H1 (cell line): ENCODE results near the gene MYO9A. TPM values are rescaled to one million over a fixed set of nuclear protein-coding genes. Genes with fewer than 3 reads are reported as not detected.

Source experiments
- ASH2L ChIP-seq: fragments of 200-600, 300-600 bp; sonication (generic); IDR thresholded peaks from one replicate; pipeline ENCODE4 v1.7.1; 2017; ENCODE audit warnings: low read length
- BACH1 ChIP-seq: IDR thresholded peaks from 2 replicates; pipeline ENCODE4 v1.6.1; 2012; ENCODE audit warnings: low read length, improper control_type of control experiment
- EZH2 ChIP-seq: fragments of 200-600 bp; sonication (generic); IDR thresholded peaks from 2 replicates; pipeline ENCODE4 v1.7.1; 2012; ENCODE audit warnings: low read depth, mild to moderate bottlenecking, moderate library complexity, low read length, inconsistent platforms; ENCODE audit not compliant: severe bottlenecking
- KDM1A ChIP-seq: fragments of 200-600, 300-600 bp; sonication (generic); IDR thresholded peaks from 2 replicates; pipeline ENCODE4 v1.7.1; 2016; ENCODE audit warnings: mild to moderate bottlenecking, low read length, borderline replicate concordance
- PHF8 ChIP-seq: fragments of 200-600 bp; sonication (generic); conservative IDR thresholded peaks from 2 replicates; pipeline ENCODE4 v1.7.1; 2012; ENCODE audit warnings: low read depth, mild to moderate bottlenecking, inconsistent platforms, low read length, moderate library complexity
- SP2 ChIP-seq: IDR thresholded peaks from 2 replicates; pipeline ENCODE4 v1.6.1; 2012; ENCODE audit warnings: mild to moderate bottlenecking, low read length, inconsistent platforms
- SUZ12 ChIP-seq: fragments of 200-600 bp; sonication (generic); IDR thresholded peaks from 2 replicates; pipeline ENCODE4 v1.6.1; 2012; ENCODE audit warnings: mild to moderate bottlenecking, inconsistent platforms, low read length, moderate library complexity, mixed read lengths
- TAF1 ChIP-seq: IDR thresholded peaks from 2 replicates; pipeline ENCODE4 v1.6.1; 2011; ENCODE audit warnings: mild to moderate bottlenecking, low read depth, low read length
- polyA plus RNA-seq, 7 experiments: library from polyadenylated mRNA; depleted of rRNA in 3 of 7; stranded (reverse) in 5 of 7; unstranded in 2 of 7; fragments of >200 nt in 5 of 7; fragments of 200-250 nt in 2 of 7; gene quantifications; 1 replicate in 5 of 7; 2 replicates in 1 of 7; 4 replicates in 1 of 7; pipeline versions ENCODE4 v1.2.1 to v1.2.3, GENCODE V29; 2011 to 2013; ENCODE audit warnings: missing spikeins in 2 of 7, mixed read lengths in 2 of 7
- total RNA-seq: library from RNA; stranded (reverse); fragmentation: NEBNext Ultra II Directional; extraction: Animal tissue kit (Norgen Biotek cat#: 25700); gene quantifications from 2 replicates; pipeline ENCODE4 v1.2.1, GENCODE V29; 2021

Gene MYO9A
- total and polyA plus RNA-seq, 2 of the 8 experiments (the other 6 are each of a cell fraction or from before 2014, with no cell fraction given): 3.9 to 26.0 TPM

- TF ChIP-seq SUZ12: no peak
- no peak for TF ChIP-seq EZH2
- TF ChIP-seq ASH2L: no peak
- no peak for TF ChIP-seq KDM1A
- TF ChIP-seq SP2: no peak
- no peak for TF ChIP-seq BACH1
- no peak for TF ChIP-seq TAF1
- no peak for TF ChIP-seq PHF8
Measured at GRCh38 chr15:72113347-72114031, 4.5 kb downstream of the MYO9A start (continued).
